ENCODE results near the gene OR5H1. TPM values are rescaled to one million over a fixed set of nuclear protein-coding genes. Genes with fewer than 3 reads are reported as not detected.

OR5H1 gene
- total RNA-seq, 1 experiment from 2014 or later, result not detected

- no peak for DNase-seq
- peaks cover 0 to 15% of the 10 kb centered on the region in 2 experiments; a peak in 1 of 5 replicates for H3K9me3 Mint-ChIP-seq
- no peak overlapping the region for H2BK12ac ChIP-seq (ENCODE audit: insufficient read length, low read depth, low read length)
- no peak overlapping the region for H3K27ac Mint-ChIP-seq
- H3K23ac ChIP-seq (ENCODE audit: insufficient read length, low read depth, low read length), result no peak overlapping the region
- no peak overlapping the region for H3K18ac ChIP-seq (ENCODE audit: insufficient read length, low read depth, low read length)
- no peak overlapping the region for H2BK15ac ChIP-seq (ENCODE audit: low read depth, low read length)
- H3K4me3 Mint-ChIP-seq, result no peak overlapping the region
- H3K56ac ChIP-seq (ENCODE audit: insufficient read length, low read depth, low read length), result no peak overlapping the region
- no peaks in the 10 kb centered on the region for H4K20me1 ChIP-seq (ENCODE audit: control insufficient read depth, insufficient read depth, insufficient read length)
- H3K9me3 ChIP-seq (ENCODE audit: control insufficient read depth, low read depth, low read length), result peaks cover 16% of the 10 kb centered on the region
- no peaks in the 10 kb centered on the region for H3K27me3 ChIP-seq (ENCODE audit: insufficient read depth, low read length)
- H3K4me1 ChIP-seq (ENCODE audit: insufficient read depth, low read length), result no peaks in the 10 kb centered on the region
- no peak overlapping the region for H3K9ac ChIP-seq (ENCODE audit: extremely low read depth, insufficient read length, low read length)
- H3K79me1 ChIP-seq (ENCODE audit: insufficient read depth, low read depth, low read length, poor library complexity, severe bottlenecking), result no peaks in the 10 kb centered on the region
- H3K79me2 ChIP-seq (ENCODE audit: insufficient read depth, low read length), result no peaks in the 10 kb centered on the region
- peak; percentile 47 for TF ChIP-seq CTCF (conservative IDR thresholded peaks at IDR 0.05)
- no CpG with 5 or more reads among the region's 3 CpGs for WGBS (ENCODE audit: extremely low coverage, insufficient read length, low lambda C conversion rate)
- H4K8ac ChIP-seq (replicated peaks; ENCODE audit: insufficient read length, low read depth, low read length), result no peak overlapping the region
- no peak overlapping the region for H2BK5ac ChIP-seq (ENCODE audit: insufficient read length, low read length)
- H3K27me3 Mint-ChIP-seq (ENCODE audit: low read depth), result no peaks in the 10 kb centered on the region
- no peak overlapping the region for H2AK5ac ChIP-seq (ENCODE audit: insufficient read length, low read length)
- no peak overlapping the region for H3T11ph ChIP-seq (ENCODE audit: low read length)
- H3K36me3 Mint-ChIP-seq (ENCODE audit: insufficient read depth in 1 of 3, low read depth in 3 of 3), result peaks cover 0 to 14% (median 6%) of the 10 kb centered on the region in 3 experiments; a peak in 4 of 7 replicates
- H3K4me2 ChIP-seq (ENCODE audit: insufficient read depth, insufficient read length, low read length), result no peak overlapping the region
- no peak overlapping the region for H2BK20ac ChIP-seq (ENCODE audit: low read depth, low read length, poor library complexity, severe bottlenecking)
- H3K23me2 ChIP-seq (ENCODE audit: insufficient read length, low read depth, low read length, poor library complexity, severe bottlenecking), result no peaks in the 10 kb centered on the region
- H4K91ac ChIP-seq (ENCODE audit: insufficient read length, low read depth, low read length), result no peak overlapping the region
- no peak overlapping the region for H4K5ac ChIP-seq (ENCODE audit: insufficient read length, low read depth, low read length)
- H3K4me1 Mint-ChIP-seq, result peaks cover 12 to 14% of the 10 kb centered on the region in 2 experiments
- H2BK120ac ChIP-seq (ENCODE audit: low read depth, low read length, poor library complexity, severe bottlenecking), result no peak overlapping the region
- no peak overlapping the region for H3K27ac ChIP-seq (ENCODE audit: insufficient read length, low read depth, low read length)
- no peak overlapping the region for H3K4ac ChIP-seq (ENCODE audit: low read depth, low read length)
- no peak overlapping the region for H2AFZ ChIP-seq (ENCODE audit: low read length)
- H3K14ac ChIP-seq (ENCODE audit: insufficient read depth, low read length), result no peak overlapping the region
Measured at GRCh38 chr3:98114264-98114663, 16.3 kb upstream of the OR5H1 start.
